H9 (cell line): ENCODE measurements around the gene SPTBN4. TPM values are rescaled to one million over a fixed set of nuclear protein-coding genes. Genes with fewer than 3 reads are reported as not detected.

Experiments
- DNase-seq: peaks from one replicate; pipeline ENCODE4 v3.0.0-alpha.2; 2017
- H2AFZ ChIP-seq: one replicate; pipeline ENCODE4 v1.6.1; 2013; ENCODE audit warnings: mild to moderate bottlenecking, low read length, control low read depth, moderate library complexity
- H2AK5ac ChIP-seq: 2 replicates; pipeline ENCODE4 v1.6.1; 2013; ENCODE audit warnings: low read length, control low read depth, mixed read lengths; ENCODE audit not compliant: insufficient read length
- H2BK120ac ChIP-seq: one replicate; pipeline ENCODE4 v1.6.1; 2013; ENCODE audit warnings: low read depth, mild to moderate bottlenecking, low read length, control low read depth, inconsistent platforms; ENCODE audit not compliant: poor library complexity, severe bottlenecking
- H2BK12ac ChIP-seq: 2 replicates; pipeline ENCODE4 v1.6.1; 2013; ENCODE audit warnings: low read length, control low read depth, mixed read lengths, low read depth; ENCODE audit not compliant: insufficient read length
- H2BK15ac ChIP-seq: 2 replicates; pipeline ENCODE4 v1.6.1; 2013; ENCODE audit warnings: low read depth, low read length, control low read depth
- H2BK20ac ChIP-seq: one replicate; pipeline ENCODE4 v1.6.1; 2013; ENCODE audit warnings: low read depth, mild to moderate bottlenecking, low read length, control low read depth, inconsistent platforms; ENCODE audit not compliant: poor library complexity, severe bottlenecking
- H2BK5ac ChIP-seq: 2 replicates; pipeline ENCODE4 v1.6.1; 2013; ENCODE audit warnings: low read length, control low read depth, mixed read lengths; ENCODE audit not compliant: insufficient read length
- H3K14ac ChIP-seq: 2 replicates; pipeline ENCODE4 v1.6.1; 2013; ENCODE audit warnings: low read length, control low read depth; ENCODE audit not compliant: insufficient read depth
- H3K18ac ChIP-seq: 2 replicates; pipeline ENCODE4 v1.6.1; 2013; ENCODE audit warnings: low read depth, mild to moderate bottlenecking, mixed read lengths, low read length, control low read depth; ENCODE audit not compliant: insufficient read length
- H3K23ac ChIP-seq: 2 replicates; pipeline ENCODE4 v1.6.1; 2013; ENCODE audit warnings: low read length, control low read depth, mixed read lengths, low read depth; ENCODE audit not compliant: insufficient read length
- H3K23me2 ChIP-seq: 2 replicates; pipeline ENCODE4 v1.6.1; 2013; ENCODE audit warnings: low read depth, mild to moderate bottlenecking, mixed read lengths, low read length, control low read depth; ENCODE audit not compliant: insufficient read length, poor library complexity, severe bottlenecking
- H3K27ac ChIP-seq: 2 replicates; pipeline ENCODE4 v1.5.1; 2013; ENCODE audit warnings: low read length, control low read depth, mixed read lengths, low read depth; ENCODE audit not compliant: insufficient read length
- H3K27me3 ChIP-seq: 2 replicates; pipeline ENCODE4 v1.6.1; 2013; ENCODE audit warnings: low read length, control low read depth, inconsistent platforms; ENCODE audit not compliant: insufficient read depth
- H3K4ac ChIP-seq: 2 replicates; pipeline ENCODE4 v1.6.1; 2013; ENCODE audit warnings: low read depth, mild to moderate bottlenecking, control low read depth, inconsistent platforms, low read length, moderate library complexity
- H3K4me1 ChIP-seq: 2 replicates; pipeline ENCODE4 v1.6.1; 2013; ENCODE audit warnings: low read length, control low read depth, inconsistent platforms; ENCODE audit not compliant: insufficient read depth
- H3K4me2 ChIP-seq: 2 replicates; pipeline ENCODE4 v1.6.1; 2013; ENCODE audit warnings: low read length, control low read depth, mixed read lengths; ENCODE audit not compliant: insufficient read length, insufficient read depth
- H3K56ac ChIP-seq: 2 replicates; pipeline ENCODE4 v1.6.1; 2013; ENCODE audit warnings: low read depth, mild to moderate bottlenecking, mixed read lengths, low read length, control low read depth; ENCODE audit not compliant: insufficient read length
- H3K79me1 ChIP-seq: 2 replicates; pipeline ENCODE4 v1.6.1; 2013; ENCODE audit warnings: low read depth, mild to moderate bottlenecking, moderate library complexity, low read length, control low read depth, inconsistent platforms; ENCODE audit not compliant: insufficient read depth, poor library complexity, severe bottlenecking
- H3K79me2 ChIP-seq: 2 replicates; pipeline ENCODE4 v1.6.1; 2013; ENCODE audit warnings: low read length, control low read depth, inconsistent platforms; ENCODE audit not compliant: insufficient read depth
- H3K9ac ChIP-seq: 2 replicates; pipeline ENCODE4 v1.6.1; 2013; ENCODE audit warnings: low read length, control low read depth, mixed read lengths; ENCODE audit not compliant: insufficient read length; ENCODE audit errors: extremely low read depth
- H3K9me3 ChIP-seq: one replicate; pipeline ENCODE4 v1.6.1; 2013; ENCODE audit warnings: low read depth, low read length, inconsistent platforms; ENCODE audit not compliant: control insufficient read depth
- H3T11ph ChIP-seq: one replicate; pipeline ENCODE4 v1.6.1; 2013; ENCODE audit warnings: mild to moderate bottlenecking, low read length, control low read depth, inconsistent platforms
- H4K20me1 ChIP-seq: one replicate; pipeline ENCODE4 v1.6.1; 2013; ENCODE audit not compliant: control insufficient read depth, insufficient read length, insufficient read depth
- H4K5ac ChIP-seq: 2 replicates; pipeline ENCODE4 v1.6.1; 2013; ENCODE audit warnings: low read depth, mild to moderate bottlenecking, mixed read lengths, low read length, control low read depth; ENCODE audit not compliant: insufficient read length
- H4K8ac ChIP-seq: replicated peaks from 2 replicates; pipeline ENCODE4 v1.6.1; 2013; ENCODE audit warnings: low read length, control low read depth, mixed read lengths, low read depth; ENCODE audit not compliant: insufficient read length
- H4K91ac ChIP-seq: 2 replicates; pipeline ENCODE4 v1.6.1; 2013; ENCODE audit warnings: low read depth, mild to moderate bottlenecking, moderate library complexity, mixed read lengths, low read length, control low read depth; ENCODE audit not compliant: insufficient read length
- H3K27ac Mint-ChIP-seq, 3 experiments: 2 replicates in 2 of 3; 3 replicates in 1 of 3; pipeline ENCODE4 v1.8.0; 2020 to 2021; ENCODE audit warnings: mixed read lengths in 3 of 3, mild to moderate bottlenecking in 1 of 3, moderate library complexity in 1 of 3
- H3K27me3 Mint-ChIP-seq: 2 replicates; pipeline ENCODE4 v1.8.0; 2021; ENCODE audit warnings: low read depth, mild to moderate bottlenecking, moderate library complexity, mixed read lengths
- H3K36me3 Mint-ChIP-seq, 3 experiments: 2 replicates in 2 of 3; 3 replicates in 1 of 3; pipeline ENCODE4 v1.8.0; 2020 to 2021; ENCODE audit warnings: low read depth in 3 of 3, mixed read lengths in 3 of 3; ENCODE audit not compliant: insufficient read depth in 1 of 3
- H3K4me1 Mint-ChIP-seq, 2 experiments: 2 replicates each; pipeline ENCODE4 v1.8.0; 2020; ENCODE audit warnings: mixed read lengths in 2 of 2
- H3K4me3 Mint-ChIP-seq, 2 experiments: 2 replicates in 1 of 2; 3 replicates in 1 of 2; pipeline ENCODE4 v1.8.0; 2020 to 2021; ENCODE audit warnings: mild to moderate bottlenecking in 2 of 2, mixed read lengths in 2 of 2, moderate library complexity in 1 of 2
- H3K9me3 Mint-ChIP-seq, 2 experiments: 2 replicates in 1 of 2; 3 replicates in 1 of 2; pipeline ENCODE4 v1.8.0; 2020; ENCODE audit warnings: mild to moderate bottlenecking in 2 of 2, mixed read lengths in 2 of 2, moderate library complexity in 1 of 2
- WGBS: extraction: QIAGEN DNeasy Blood & Tissue Kit; methylation state at CpG from one replicate; pipeline ENCODE4 v1.1.7; 2013; ENCODE audit warnings: missing lambda C conversion rate, low lambda C conversion rate, mixed read lengths; ENCODE audit not compliant: insufficient read length; ENCODE audit errors: extremely low coverage; 5-methylcytosine and 5-hydroxymethylcytosine counted together
- total RNA-seq: library from RNA; stranded (reverse); gene quantifications from 2 replicates; pipeline ENCODE4 v1.2.1, GENCODE V29; 2021
- TF ChIP-seq, protein P1 (sequence below): fragments of 200-600 bp; sonication (generic); conservative IDR thresholded peaks from 3 replicates; pipeline ENCODE4 v1.8.0; 2021; ENCODE audit warnings: antibody characterized with exemption, mild to moderate bottlenecking

SPTBN4 gene
- total RNA-seq, 1 experiment from 2014 or later, result 2.9 TPM

DNA sequence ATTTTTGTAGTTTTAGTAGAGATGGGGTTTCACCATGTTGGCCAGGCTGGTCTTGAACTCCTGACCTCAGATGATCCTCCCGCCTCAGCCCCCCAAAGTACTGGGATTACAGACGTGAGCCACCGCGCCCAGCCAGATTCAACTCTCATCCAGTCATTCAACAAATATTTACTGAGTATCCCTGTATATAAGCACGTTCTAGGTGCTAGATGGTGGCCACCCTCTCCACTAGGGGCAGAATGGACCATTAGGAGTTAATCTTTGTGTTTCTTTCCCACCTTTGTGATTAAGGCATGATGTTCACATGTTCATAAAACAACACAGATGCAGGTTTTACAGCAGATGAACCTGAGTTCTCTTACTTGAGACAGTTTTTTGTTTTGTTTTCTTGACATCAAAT is 117.2 kb downstream of the SPTBN4 start:
- no peak overlapping the region for H2BK15ac ChIP-seq
- no peak overlapping the region for H3K9ac ChIP-seq
- no peak overlapping the region for H2BK12ac ChIP-seq
- H3K9me3 ChIP-seq, result no peaks in the 10 kb centered on the region
- no peaks in the 10 kb centered on the region for H4K20me1 ChIP-seq
- TF ChIP-seq, protein P1, sequence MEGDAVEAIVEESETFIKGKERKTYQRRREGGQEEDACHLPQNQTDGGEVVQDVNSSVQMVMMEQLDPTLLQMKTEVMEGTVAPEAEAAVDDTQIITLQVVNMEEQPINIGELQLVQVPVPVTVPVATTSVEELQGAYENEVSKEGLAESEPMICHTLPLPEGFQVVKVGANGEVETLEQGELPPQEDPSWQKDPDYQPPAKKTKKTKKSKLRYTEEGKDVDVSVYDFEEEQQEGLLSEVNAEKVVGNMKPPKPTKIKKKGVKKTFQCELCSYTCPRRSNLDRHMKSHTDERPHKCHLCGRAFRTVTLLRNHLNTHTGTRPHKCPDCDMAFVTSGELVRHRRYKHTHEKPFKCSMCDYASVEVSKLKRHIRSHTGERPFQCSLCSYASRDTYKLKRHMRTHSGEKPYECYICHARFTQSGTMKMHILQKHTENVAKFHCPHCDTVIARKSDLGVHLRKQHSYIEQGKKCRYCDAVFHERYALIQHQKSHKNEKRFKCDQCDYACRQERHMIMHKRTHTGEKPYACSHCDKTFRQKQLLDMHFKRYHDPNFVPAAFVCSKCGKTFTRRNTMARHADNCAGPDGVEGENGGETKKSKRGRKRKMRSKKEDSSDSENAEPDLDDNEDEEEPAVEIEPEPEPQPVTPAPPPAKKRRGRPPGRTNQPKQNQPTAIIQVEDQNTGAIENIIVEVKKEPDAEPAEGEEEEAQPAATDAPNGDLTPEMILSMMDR, result peak; percentile 58
- no peaks in the 10 kb centered on the region for H3K27me3 ChIP-seq
- H2BK120ac ChIP-seq, result no peak overlapping the region
- no peak overlapping the region; a peak in 1 of 5 replicates for H3K4me3 Mint-ChIP-seq
- H3K9me3 Mint-ChIP-seq, result no peaks in the 10 kb centered on the region
- H3K27me3 Mint-ChIP-seq, result no peaks in the 10 kb centered on the region; the same call in 1 of the 2 replicates
- no peak overlapping the region for H3K18ac ChIP-seq
- H3K4ac ChIP-seq, result no peak overlapping the region
- no peaks in the 10 kb centered on the region for H3K23me2 ChIP-seq
- no peak overlapping the region for H3K27ac ChIP-seq
- H3K79me1 ChIP-seq, result no peaks in the 10 kb centered on the region
- no peaks in the 10 kb centered on the region for H3K79me2 ChIP-seq
- no peak overlapping the region for H4K8ac ChIP-seq
- peaks cover 35 to 80% (median 65%) of the 10 kb centered on the region in 3 experiments for H3K36me3 Mint-ChIP-seq
- H2BK5ac ChIP-seq, result no peak overlapping the region
- no peak overlapping the region for H3K56ac ChIP-seq
- no peak overlapping the region for H2AK5ac ChIP-seq
- no peaks in the 10 kb centered on the region for H3K4me1 Mint-ChIP-seq
- H3T11ph ChIP-seq, result no peak overlapping the region
- WGBS, result no CpG with 5 or more reads among the region's 5 CpGs
- no peak overlapping the region for H3K14ac ChIP-seq
- H3K4me1 ChIP-seq, result no peaks in the 10 kb centered on the region
- no peak overlapping the region for H2AFZ ChIP-seq
- no peak overlapping the region for H4K91ac ChIP-seq
- no peak for DNase-seq
- H2BK20ac ChIP-seq, result no peak overlapping the region
- H3K4me2 ChIP-seq, result no peak overlapping the region
- H4K5ac ChIP-seq, result no peak overlapping the region
- H3K27ac Mint-ChIP-seq, result no peak overlapping the region
- H3K23ac ChIP-seq, result no peak overlapping the region
